IPS DF 4.7 (cell line): ENCODE results near the gene WNT7B.

Source experiments
- DNase-seq: peaks from one replicate; pipeline ENCODE4 v3.0.0-alpha.2; 2013; ENCODE audit warnings: low spot score; ENCODE audit errors: extremely low read depth

Gene WNT7B

DNA sequence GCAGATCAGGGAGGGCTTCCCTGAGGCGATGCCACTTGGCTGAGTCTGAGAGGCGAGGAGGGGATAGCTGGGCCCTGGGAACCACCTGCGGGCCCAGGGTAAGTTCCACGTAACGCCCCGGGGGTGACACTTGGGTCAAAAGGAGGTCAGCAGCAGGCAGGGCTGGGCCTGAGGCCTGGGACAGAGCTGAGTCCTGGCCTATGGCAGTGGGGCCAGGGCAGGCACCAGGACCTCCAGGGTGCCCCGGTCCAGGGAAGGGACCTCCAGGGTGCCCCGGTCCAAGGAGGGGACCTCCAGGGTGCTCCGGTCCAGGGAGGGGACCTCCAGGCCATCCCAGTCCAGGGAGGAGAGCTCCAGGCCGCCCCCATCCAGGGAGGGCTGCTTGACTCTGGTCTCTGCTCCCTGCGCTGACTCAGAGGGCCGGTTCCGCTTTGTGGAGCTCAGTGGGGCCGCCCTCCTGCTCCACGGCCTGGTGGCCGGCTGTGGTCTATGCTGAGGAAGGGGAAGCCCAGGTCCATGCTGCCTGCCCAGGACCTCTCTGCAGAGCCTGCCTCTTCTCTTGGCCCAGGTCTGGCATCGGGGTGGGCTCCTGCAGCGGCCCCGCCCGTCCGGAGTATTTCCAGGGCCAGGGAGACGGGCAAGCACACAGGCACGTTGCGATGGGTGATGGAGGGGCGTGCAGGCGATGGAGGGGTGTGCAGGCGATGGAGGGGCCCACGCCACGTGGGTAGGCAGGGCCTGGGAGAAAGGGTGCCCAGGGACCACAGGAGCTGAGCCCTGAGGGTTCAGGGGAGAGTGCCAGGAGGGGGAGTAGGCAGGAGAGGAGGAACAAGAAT, 19.5 kb upstream of the WNT7B start:
- DNase-seq = no peak

DNA sequence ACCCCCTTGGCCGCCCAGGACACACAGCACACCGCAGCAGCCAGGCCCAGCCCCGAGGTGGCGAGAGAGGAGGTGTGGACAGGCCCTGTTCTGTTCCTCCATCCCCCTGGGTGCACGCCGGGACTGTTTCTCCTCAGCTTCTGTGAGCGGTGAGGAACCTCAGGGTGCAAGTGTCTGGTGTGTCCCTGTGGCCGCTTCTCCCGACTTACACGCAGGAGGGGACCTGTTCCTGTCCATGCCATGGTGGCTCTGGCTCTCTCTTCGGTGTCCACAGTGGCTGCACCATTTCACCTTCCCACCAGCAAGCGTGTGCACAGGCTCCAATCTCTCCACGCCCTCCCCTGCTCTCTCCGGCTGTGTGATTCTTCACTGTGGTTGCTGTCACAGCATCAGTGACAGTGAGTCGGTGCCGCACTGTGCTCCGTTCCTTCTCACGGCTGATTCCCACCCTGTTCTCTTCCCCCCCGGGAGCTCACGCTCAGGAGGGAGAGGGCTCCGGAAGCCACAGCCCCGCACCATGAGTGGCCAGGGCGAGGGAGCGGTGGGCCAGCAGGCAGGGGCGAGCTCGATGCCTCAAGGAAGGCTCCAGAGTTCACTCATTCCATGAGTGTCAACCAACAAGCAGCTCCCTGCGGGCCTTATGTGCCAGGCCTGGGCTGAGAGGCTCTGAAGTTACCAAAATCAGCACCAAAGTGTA, 18.6 kb upstream of the WNT7B start:
- no peak for DNase-seq

GRCh38 chr22:45994491-45995404, 17.8 kb upstream of the WNT7B start:
- no peak for DNase-seq

GRCh38 chr22:45993841-45994240, 16.9 kb upstream of the WNT7B start:
- DNase-seq = no peak

- no peak for DNase-seq
Observed at GRCh38 chr22:45993143-45993692, 16.3 kb upstream of the WNT7B start.

- no peak for DNase-seq
Observed at GRCh38 chr22:45992737-45993136, 15.8 kb upstream of the WNT7B start.

- no peak for DNase-seq
Observed at GRCh38 chr22:45991098-45991497, 14.1 kb upstream of the WNT7B start.

DNA sequence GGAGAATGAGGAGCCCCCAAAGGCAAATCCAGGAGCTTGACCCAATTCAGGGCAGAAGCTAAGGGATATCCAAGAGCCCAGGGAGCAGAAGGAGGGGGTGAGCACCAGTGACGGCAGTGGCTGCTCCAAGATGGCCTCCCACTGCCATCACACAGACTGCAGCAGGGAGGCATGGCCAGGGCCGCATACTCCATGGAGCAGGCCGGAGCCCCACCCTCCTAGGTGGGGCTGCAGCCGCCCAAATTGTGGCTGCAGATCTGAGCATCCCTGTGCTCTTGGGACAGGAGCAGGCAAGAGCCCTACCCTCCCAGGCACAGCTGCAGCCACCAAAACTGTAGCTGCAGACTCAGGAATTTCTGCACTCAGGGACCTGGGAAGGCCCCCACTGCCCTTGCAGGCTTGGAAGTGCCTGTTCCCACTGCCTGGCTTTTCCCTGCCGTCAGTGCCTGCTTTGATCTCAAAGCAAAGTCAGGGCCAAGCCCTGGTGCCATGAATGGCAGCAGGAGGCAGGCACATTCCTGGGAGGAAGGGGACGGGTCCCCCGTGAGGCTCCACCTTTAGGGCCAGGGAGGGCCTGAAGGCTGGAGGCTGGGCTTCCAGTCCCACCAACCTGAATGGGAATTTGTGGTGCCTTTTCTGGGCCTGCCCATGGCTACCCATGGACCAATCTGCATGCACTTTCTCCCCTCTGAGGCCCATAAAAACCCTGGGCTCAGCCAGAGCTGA, 10.3 kb upstream of the WNT7B start:
- no peak for DNase-seq

DNA sequence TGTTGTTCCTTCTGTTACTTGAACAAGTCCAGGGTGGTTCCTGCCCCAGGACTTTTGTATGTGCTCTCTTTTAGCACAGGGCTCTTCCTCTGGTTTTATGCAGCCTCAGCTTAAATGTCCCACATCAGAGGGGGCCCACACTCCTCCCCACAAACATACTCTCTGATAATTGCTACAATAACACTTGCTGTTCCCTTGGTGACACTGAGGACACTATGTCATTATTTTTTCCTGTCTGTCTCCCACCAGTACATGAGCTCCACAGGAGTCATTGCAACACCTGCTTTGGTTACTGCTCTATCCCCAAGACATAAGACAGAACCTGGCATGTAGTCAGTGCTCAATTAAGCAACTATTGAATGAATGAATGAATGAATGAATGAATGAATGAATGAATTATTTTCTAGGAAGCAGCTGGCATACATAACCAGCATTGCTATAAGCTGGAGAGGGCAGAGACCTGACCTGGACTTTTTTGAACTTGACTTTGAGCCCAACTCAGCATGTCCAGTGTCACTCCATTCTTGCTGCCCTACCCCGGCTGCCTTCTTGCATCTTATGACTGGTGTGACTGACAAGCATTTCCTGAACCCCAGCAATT, 7.5 kb upstream of the WNT7B start:
- no peak for DNase-seq

- DNase-seq = no peak
Observed at GRCh38 chr22:45983797-45984196, 6.8 kb upstream of the WNT7B start.

DNA sequence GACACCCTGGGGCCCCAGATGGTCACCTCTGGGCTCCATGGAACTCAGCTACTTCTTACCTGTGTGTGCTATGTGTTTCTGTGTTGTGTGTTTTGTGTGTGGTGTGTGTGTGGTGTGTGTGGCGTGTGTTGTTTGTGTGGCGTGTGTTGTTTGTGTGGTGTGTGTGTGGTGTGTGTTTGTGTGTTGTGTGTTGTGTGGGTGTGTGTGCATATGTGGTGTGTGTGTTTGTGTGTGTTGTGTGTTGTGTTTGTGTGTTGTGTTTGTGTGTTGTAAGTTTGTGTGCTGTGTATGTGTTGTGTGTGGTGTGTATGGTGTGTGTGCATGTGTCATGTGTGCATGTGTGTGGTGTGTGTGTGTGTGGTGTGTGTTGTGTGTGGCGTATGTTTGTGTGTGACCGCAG, 3.8 kb upstream of the WNT7B start:
- DNase-seq = no peak

DNA sequence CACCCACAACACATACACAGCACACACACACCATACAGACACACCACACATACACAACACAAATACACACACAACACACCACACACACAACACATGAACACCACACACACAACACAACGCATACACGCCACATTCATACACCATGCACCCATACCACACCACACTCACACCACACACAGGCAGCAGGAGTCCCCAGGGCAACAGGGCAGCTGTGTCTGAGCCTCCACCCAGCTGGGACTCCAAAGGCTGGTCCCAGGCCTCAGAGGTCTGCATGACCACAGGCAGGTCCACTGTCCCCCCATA, 3.3 kb upstream of the WNT7B start:
- DNase-seq = no peak

GRCh38 chr22:45978275-45978713, 1.3 kb upstream of the WNT7B start:
- no peak for DNase-seq

DNA sequence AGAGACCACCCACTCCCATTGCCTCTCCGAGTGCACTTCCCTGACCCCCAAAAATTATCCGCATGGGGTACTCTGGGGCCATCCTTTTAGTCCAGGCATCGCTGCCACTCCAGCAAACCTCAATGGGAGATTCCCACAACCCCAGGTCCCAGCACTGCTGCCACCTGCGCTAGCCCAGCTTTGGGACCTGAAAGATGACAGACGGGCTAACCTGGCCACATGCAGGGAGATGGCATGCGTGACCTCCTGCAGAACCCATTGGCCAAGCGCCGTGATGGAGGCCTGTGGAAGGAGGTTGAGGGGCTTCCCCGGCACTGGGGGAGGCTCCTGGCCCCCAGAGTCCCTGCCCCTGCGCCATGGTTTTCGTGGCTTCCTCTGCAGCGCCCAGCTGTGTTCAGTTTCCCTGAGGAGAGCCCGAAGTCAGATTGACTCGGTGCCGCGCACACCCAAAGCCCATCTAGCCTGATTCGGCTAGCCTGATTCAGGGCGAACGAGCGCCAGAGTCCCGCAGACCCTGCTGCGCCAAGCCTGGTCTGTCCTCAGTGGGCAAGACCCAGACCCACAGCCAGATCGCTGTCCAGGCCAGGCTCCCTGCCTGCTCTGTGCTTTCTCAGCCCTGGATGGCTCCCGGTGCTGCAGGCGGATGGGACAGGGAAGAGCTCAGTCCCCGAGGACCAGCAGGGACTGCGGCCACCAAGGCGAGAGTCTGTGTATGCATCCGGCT, 751 bp upstream of the WNT7B start:
- no peak for DNase-seq

GRCh38 chr22:45976254-45977002, 534 bp downstream of the WNT7B start:
- DNase-seq = no peak

GRCh38 chr22:45975164-45976161, 1.5 kb downstream of the WNT7B start:
- DNase-seq = no peak

DNA sequence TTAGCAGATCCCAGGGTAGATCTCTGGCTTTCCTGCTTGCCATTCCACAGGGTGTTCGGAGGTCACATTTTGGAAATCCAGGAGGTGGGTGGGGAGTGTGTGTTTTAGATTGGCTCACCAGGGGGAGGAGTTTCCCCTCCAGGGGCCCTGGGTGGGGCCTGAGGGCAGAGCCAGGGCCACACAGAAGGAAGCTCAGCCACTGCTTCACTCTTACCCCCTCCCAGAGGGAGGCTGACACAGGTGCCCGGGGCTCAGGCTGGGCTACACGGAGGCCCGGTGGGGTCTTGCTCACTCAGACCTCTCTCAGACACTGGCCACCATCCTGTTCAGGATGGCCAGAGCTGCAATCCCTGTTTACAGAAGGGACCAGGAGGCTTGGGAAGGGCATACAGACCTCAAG, 2.5 kb downstream of the WNT7B start:
- DNase-seq = no peak

DNA sequence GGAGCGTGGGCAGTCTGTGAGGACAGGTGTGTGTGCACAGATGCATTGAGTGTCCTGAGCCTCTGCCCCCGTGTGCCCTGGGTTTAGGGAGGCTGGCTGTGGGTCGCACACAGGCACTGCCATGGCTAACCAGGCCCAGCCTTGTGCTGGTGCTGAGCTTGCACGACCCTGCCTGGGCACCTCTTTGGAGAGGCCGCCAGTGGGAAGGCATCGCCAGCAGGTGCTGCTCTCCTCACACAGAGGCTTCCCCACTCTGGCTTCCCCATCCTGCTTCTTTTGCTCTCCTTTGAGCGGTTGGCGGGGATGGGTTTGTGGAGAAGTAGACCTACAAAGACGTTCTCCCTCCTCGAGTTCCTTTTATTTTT, 4.1 kb downstream of the WNT7B start:
- DNase-seq = no peak
